HG02938 (cell line): Measurements from ENCODE around the gene TIE1.

Source experiments
- ATAC-seq: cut with Tn5 transposase; IDR thresholded peaks from one replicate; pipeline ENCODE4 v1.9.1; 2021; ENCODE audit warnings: mild to moderate bottlenecking, moderate library complexity; ENCODE audit not compliant: unreplicated experiment

TIE1 gene

DNA sequence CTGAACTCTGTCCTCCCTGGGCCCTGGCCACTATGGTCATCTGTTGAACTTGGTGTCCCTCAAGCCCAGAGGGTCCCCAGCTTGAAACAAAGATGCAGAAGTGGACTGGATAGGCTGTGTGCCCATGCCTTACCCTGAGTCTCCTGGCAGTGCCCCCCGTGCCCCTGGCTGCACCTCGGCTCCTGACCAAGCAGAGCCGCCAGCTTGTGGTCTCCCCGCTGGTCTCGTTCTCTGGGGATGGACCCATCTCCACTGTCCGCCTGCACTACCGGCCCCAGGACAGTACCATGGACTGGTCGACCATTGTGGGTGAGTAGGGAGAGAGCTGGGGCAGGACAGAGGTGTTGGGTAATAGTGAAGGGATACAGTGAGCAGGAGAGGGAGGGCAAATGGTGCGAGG, 10.7 kb downstream of the TIE1 start:
- no peak for ATAC-seq

GRCh38 chr1:43312212-43312623, 11.4 kb downstream of the TIE1 start:
- ATAC-seq = no peak

GRCh38 chr1:43312663-43313515, 12.1 kb downstream of the TIE1 start:
- ATAC-seq = no peak

- no peak for ATAC-seq
Observed at GRCh38 chr1:43313771-43314170, 13.0 kb downstream of the TIE1 start.

DNA sequence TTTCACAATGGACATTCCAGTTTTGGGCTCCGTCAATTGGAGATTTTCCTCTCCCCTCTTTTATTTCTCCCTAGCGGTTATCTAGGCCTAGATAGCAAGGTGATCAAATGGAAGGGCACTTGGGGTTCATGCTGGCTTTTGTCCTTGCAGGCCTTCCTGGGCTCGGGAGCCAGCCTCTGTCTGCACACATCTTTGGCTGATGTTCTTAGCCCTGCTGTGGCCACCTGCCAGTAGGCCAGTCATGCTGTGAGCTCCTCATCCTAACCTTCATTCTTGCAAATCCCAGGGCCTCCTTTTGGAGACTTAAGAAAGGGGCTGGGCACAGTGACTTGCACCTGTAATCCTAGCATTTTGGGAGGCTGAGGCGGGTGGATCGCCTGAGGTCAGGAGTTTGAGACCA, 13.5 kb downstream of the TIE1 start:
- ATAC-seq = no peak

GRCh38 chr1:43315481-43315880, 14.7 kb downstream of the TIE1 start:
- ATAC-seq = no peak

DNA sequence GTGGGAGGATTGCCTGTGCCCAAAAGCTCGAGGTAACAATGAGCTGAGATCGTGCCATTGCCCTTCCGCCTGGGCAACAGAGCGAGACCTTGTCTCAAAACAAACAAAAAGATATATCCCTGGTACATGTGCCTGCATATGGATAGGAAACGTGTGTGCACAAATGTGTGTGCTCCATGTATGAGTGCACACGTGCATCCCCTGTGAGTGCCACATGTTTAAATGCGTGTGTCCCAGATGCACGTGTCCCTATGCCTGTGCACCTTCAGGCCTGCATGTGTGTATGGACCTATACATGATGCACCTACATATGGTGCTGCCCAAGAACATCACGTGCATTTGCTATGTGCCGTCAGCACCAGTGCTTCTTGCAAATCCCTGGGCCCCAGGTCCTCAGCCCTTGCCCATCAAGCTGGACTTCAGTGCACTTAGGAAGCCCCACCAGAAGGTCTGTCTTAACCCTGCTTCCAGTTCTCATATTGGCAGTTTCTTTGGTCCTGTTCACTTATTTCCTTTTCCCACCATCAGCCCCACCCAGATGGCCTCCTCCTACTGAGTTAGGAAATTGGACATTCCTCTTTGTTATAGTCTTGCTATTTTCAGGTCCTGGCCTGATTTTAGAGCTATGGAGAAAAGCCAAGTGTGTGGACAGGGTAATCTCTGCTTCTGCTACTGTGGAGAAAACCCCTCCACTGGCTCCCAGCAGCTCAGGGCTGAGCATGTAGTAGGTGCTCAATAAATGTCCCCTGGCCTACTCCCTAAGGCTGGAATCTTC, 15.4 kb downstream of the TIE1 start:
- no peak for ATAC-seq

DNA sequence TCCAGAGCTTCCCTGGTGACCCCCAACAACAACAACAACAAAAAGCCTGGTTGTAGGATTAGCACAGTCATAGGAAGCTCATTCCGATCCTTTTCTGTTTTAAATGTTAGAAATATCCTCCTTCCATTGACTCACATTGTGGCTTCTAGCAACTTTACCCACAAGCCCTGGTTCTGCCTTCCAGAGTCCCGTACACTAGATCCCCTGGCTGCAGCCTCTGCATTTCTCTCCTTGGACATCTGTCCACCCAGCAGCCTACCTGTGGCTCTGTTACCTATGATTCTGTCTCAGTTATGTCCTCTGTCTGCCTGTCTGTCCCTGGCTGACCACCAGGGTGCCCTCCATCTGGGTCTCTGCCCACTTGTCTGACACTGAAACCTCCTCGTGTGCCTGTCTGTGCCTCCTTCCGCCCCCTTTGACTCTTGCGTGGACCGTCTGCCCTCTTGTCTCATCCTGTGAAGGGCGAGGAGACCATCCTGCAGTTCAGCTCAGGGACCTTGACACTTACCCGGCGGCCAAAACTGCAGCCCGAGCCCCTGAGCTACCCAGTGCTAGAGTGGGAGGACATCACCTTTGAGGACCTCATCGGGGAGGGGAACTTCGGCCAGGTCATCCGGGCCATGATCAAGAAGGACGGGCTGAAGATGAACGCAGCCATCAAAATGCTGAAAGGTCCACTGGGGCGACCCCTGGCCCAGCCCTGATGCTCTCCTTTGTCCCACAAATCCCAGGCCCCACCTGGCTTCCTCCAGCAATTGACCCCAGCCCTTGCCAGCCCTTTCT, 16.1 kb downstream of the TIE1 start:
- no peak for ATAC-seq

DNA sequence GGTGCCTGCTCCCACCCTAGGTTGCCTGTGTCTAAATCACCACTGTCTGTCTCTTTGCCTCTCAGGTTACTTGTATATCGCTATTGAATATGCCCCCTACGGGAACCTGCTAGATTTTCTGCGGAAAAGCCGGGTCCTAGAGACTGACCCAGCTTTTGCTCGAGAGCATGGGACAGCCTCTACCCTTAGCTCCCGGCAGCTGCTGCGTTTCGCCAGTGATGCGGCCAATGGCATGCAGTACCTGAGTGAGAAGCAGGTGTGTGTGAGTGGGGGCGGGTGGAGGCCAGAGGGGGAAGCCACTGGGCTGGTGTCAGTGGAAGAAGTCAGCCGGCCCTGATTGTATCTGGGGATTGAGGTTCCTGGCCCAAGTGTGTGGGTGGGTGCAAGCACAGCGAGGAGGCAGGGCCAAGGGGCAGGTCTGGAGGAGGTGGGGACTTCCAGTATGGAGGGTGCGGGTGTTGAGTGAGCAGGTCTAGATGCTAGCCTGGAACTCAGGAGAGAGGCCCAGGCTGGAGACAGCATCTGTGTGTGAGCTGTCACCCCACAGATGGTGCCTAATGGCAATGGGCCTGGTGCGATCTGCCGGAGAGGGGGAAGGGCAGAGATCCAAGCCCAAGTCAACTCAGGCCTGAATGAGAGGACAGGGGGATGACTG, 17.2 kb downstream of the TIE1 start:
- ATAC-seq = no peak

DNA sequence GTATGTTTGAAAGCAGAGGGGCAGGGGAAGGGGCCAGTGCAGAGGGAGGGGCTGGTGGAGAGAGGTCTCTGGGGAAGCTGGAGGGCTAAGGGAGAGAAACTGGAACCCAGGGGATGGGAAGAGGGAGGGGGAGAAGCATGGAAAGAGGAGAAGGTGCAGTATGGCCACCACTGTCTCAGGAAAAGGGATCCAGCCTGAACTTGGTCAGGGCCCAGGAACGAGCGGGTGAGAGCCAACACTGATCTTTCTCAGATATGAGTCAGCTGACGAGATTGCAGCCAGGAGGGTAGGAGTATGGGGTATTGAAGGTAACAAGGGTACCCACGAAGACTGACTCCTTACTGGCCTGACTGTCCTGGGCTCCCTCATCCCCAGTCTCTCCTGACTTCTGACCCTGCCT, 18.0 kb downstream of the TIE1 start:
- no peak for ATAC-seq

- no peak for ATAC-seq
Observed at GRCh38 chr1:43319288-43319687, 18.5 kb downstream of the TIE1 start.

DNA sequence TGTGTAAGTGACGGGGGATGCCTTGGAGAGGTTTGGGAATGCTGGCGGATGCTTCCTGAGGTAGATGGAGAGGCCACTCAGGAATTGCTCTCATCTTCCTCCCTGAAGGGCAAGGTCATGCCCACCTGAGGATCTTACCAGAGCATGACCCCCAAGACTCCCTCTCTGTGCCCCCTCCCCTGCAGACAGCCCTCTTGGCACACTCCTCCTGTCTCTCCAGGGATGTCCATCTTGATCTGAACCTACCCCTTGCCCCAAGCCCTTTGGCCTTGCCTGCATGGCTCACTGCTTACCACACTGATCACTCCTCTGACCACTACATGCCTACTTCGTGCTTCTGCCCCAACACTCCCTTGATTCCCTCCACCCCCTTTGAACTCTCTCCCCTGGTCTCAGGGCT, 19.0 kb downstream of the TIE1 start:
- no peak for ATAC-seq

DNA sequence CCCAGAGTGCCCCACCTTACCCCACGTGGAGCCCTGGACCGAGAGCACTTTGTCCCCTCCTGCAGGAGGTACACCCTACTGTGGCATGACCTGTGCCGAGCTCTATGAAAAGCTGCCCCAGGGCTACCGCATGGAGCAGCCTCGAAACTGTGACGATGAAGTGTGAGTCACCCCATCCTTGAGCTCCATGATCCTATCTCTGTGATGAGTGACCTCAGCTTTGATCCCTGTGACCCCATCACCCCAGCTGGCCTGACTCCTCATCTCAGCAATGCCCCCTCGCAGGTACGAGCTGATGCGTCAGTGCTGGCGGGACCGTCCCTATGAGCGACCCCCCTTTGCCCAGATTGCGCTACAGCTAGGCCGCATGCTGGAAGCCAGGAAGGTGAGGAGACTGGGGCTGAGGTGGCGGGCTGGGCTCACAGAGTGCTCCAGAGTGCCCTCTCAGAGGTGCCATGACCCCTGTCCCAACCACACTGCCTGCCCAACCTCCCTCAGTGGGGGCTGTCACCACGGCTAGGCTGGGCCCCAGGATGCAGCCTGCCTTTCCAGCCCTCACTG, 20.6 kb downstream of the TIE1 start:
- no peak for ATAC-seq

- no peak for ATAC-seq
Observed at GRCh38 chr1:43322506-43322905, 21.7 kb downstream of the TIE1 start.

DNA sequence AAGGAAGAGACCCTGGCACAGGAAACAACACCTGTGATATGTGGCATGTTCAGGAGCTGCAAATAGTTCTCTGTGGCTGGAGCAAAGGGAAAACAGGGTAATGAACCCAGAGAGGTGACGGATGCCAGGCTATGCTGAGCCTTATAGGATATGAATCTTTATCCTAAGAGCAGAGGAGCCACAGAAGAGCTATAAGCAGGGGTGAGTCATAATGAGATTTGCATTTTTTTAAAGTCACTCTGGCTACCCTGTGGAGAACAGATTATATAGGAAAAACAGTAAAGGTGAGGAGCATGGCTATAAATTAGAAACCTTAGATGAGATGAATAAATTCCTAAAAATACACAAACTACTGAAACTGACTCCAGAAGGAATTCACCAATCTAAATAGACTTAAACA, 24.0 kb downstream of the TIE1 start:
- no peak for ATAC-seq

- no peak for ATAC-seq
Observed at GRCh38 chr1:43325381-43325780, 24.6 kb downstream of the TIE1 start.

- ATAC-seq = no peak
Observed at GRCh38 chr1:43327549-43328292, 26.9 kb downstream of the TIE1 start.

GRCh38 chr1:43329995-43330751, 29.4 kb downstream of the TIE1 start:
- no peak for ATAC-seq

DNA sequence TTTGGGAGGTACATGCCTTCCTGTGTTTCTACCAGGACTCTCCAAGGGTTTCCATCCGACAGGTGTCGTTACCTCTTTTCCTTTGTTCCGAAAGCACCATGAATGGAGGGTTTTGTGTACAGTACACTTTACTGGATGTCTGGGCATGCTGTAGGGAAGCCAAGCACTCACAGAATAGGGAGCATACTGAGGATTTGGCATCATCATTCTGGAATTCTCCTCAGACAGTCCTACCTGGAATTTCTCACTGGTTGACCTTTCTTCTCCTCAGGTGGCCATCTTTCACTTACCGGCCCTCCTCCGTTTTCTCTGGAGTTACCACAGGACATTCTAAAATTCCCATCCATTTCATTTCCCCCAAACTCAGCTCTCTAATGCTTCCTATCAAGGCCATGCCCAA, 30.9 kb downstream of the TIE1 start:
- ATAC-seq = no peak
